GM06990 (cell line): ENCODE results near the gene RETREG3.
"Not testable (repeated sequence)": the region's sequence is repeated elsewhere in the genome, so short reads cannot be mapped to it uniquely, and the experiment has no call there.

ENCODE experiments used
- DNase-seq: peaks from one replicate; pipeline ENCODE4 v3.0.0-alpha.2; 2011; ENCODE audit not compliant: insufficient read length; ENCODE audit errors: extremely low read depth
- H3K27me3 ChIP-seq: replicated peaks from 2 replicates; pipeline ENCODE4 v1.6.0; 2011; ENCODE audit warnings: low read length; ENCODE audit not compliant: control insufficient read depth, insufficient read depth
- H3K36me3 ChIP-seq: 2 replicates; pipeline ENCODE4 v1.5.1; 2011; ENCODE audit warnings: low read length; ENCODE audit not compliant: control insufficient read depth, insufficient read depth
- H3K4me3 ChIP-seq: replicated peaks from 2 replicates; pipeline ENCODE4 v1.5.1; 2011; ENCODE audit warnings: low read depth, mild to moderate bottlenecking, control low read depth, low read length
- CTCF ChIP-seq: IDR thresholded peaks from 2 replicates; pipeline ENCODE4 v1.5.1; 2011; ENCODE audit warnings: low read length, control low read depth, mild to moderate bottlenecking, inconsistent platforms; ENCODE audit not compliant: insufficient read depth, poor library complexity, severe bottlenecking

Gene RETREG3

GRCh38 chr17:42543190-42544079, 65.7 kb downstream of the RETREG3 start:
- Histone ChIP-seq H3K36me3 (peaks cover 21% of the 10 kb centered on the region), H3K27me3 (no peaks in the 10 kb centered on the region), H3K4me3 (no peak overlapping the region)
- TF ChIP-seq CTCF, result no peak
- DNase-seq, result no peak

GRCh38 chr17:42541041-42541833, 67.9 kb downstream of the RETREG3 start:
- DNase-seq, result no peak
- H3K4me3 ChIP-seq, result no peak overlapping the region
- TF ChIP-seq CTCF, result no peak
- peaks cover 21% of the 10 kb centered on the region for H3K36me3 ChIP-seq
- H3K27me3 ChIP-seq, result no peaks in the 10 kb centered on the region

GRCh38 chr17:42540558-42540957, 68.6 kb downstream of the RETREG3 start:
- H3K27me3 ChIP-seq, DNase-seq, H3K4me3 ChIP-seq: not testable (repeated sequence)
- peaks cover 21% of the 10 kb centered on the region for H3K36me3 ChIP-seq

GRCh38 chr17:42538482-42538881, 70.7 kb downstream of the RETREG3 start:
- Histone ChIP-seq H3K27me3 (no peaks in the 10 kb centered on the region), H3K4me3 (no peak overlapping the region), H3K36me3 (peaks cover 17% of the 10 kb centered on the region)
- no peak for TF ChIP-seq CTCF
- DNase-seq, result no peak

- Histone ChIP-seq H3K4me3 (no peak overlapping the region), H3K36me3 (peaks cover 15% of the 10 kb centered on the region), H3K27me3 (no peaks in the 10 kb centered on the region)
- TF ChIP-seq CTCF, result no peak
- no peak for DNase-seq
These were observed 71.2 kb downstream of the RETREG3 start for GRCh38 chr17:42537826-42538451.

GRCh38 chr17:42537156-42537805, 71.9 kb downstream of the RETREG3 start:
- no peaks in the 10 kb centered on the region for H3K27me3 ChIP-seq

More at GRCh38 chr17:42537156-42537805, 71.9 kb downstream of the RETREG3 start:
- Histone ChIP-seq H3K36me3 (peaks cover 11% of the 10 kb centered on the region), H3K4me3 (peak overlapping the region; percentile 69)
- DNase-seq, result no peak
- TF ChIP-seq CTCF, result no peak
